GM23248 (cell line): ENCODE data around the gene FABP6.
"Not testable (repeated sequence)": the region's sequence is repeated elsewhere in the genome, so short reads cannot be mapped to it uniquely, and the experiment has no call there.

Source experiments
- EZH2 ChIP-seq: fragments of 200-600 bp; sonication (generic); IDR thresholded peaks from 2 replicates; pipeline ENCODE4 v1.6.1; 2018; ENCODE audit warnings: antibody characterized with exemption, mild to moderate bottlenecking; ENCODE audit not compliant: insufficient read depth, poor library complexity, severe bottlenecking
- EZH2phosphoT487 ChIP-seq: fragments of 200-600 bp; sonication (generic); IDR thresholded peaks from 2 replicates; pipeline ENCODE4 v1.6.1; 2018; ENCODE audit warnings: antibody characterized with exemption, moderate library complexity, mild to moderate bottlenecking, low read depth; ENCODE audit not compliant: insufficient read depth

GRCh38 chr5:160193076-160193475 is 36.2 kb upstream of the FABP6 start:
- not testable (repeated sequence) for TF ChIP-seq EZH2, EZH2phosphoT487
